Measurements from ENCODE around the gene GTF3C1.
"Not testable (repeated sequence)": the region's sequence is repeated elsewhere in the genome, so short reads cannot be mapped to it uniquely, and the experiment has no call there.

Gene GTF3C1

GRCh38 chr16:27461483-27462171, 88.1 kb downstream of the GTF3C1 start:
- no peak overlapping the region for H3K27ac ChIP-seq
- no peak for TF ChIP-seq ZFX (IDR thresholded peaks at IDR 0.05; ENCODE audit: borderline replicate concordance)
- TF ChIP-seq, protein P1, sequence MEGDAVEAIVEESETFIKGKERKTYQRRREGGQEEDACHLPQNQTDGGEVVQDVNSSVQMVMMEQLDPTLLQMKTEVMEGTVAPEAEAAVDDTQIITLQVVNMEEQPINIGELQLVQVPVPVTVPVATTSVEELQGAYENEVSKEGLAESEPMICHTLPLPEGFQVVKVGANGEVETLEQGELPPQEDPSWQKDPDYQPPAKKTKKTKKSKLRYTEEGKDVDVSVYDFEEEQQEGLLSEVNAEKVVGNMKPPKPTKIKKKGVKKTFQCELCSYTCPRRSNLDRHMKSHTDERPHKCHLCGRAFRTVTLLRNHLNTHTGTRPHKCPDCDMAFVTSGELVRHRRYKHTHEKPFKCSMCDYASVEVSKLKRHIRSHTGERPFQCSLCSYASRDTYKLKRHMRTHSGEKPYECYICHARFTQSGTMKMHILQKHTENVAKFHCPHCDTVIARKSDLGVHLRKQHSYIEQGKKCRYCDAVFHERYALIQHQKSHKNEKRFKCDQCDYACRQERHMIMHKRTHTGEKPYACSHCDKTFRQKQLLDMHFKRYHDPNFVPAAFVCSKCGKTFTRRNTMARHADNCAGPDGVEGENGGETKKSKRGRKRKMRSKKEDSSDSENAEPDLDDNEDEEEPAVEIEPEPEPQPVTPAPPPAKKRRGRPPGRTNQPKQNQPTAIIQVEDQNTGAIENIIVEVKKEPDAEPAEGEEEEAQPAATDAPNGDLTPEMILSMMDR (IDR thresholded peaks at IDR 0.05): no peak

DNA sequence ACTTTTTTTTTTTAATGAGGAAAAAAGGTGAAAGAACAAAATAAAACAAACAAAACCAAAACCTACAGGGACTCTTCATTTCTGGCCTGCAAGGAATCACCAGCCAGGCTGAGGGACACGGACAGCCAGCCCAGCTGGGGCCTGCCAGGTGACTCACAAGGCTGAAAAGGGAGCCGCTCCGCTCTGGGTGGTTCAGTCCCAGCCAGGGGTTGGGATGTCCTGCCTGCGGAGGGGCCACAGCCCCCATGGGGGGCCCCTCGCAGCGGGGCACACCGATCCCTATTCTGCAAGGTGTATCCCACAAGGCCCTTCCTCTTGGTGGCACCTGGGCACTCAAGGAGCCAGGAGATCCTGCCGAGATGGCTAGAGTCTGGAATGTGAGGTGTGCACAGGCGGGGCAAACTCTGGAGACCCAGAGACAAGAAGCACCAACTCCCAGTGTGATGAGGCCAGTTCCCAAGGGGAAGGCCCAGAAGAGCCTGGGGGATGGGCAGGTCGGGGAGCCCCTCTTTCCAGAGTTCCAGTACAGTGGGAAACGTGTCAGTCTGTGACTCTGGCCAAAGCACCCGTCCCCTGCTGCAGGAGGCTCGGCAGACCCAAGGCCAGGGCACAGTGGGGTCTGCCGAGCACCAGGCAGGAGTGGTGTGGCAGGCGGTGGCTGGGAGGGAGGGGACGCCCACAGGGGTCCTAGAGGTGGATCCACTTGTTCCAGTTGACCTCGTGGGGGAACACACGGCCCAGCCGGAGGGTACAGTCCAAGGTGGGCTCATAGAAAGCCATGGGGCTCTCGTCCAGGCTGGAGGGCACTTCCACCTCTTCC, 88.8 kb downstream of the GTF3C1 start:
- no peak for TF ChIP-seq ZFX (IDR thresholded peaks at IDR 0.05; ENCODE audit: borderline replicate concordance)
- TF ChIP-seq, protein P1 (IDR thresholded peaks at IDR 0.05): no peak
- no peak overlapping the region for H3K27ac ChIP-seq

DNA sequence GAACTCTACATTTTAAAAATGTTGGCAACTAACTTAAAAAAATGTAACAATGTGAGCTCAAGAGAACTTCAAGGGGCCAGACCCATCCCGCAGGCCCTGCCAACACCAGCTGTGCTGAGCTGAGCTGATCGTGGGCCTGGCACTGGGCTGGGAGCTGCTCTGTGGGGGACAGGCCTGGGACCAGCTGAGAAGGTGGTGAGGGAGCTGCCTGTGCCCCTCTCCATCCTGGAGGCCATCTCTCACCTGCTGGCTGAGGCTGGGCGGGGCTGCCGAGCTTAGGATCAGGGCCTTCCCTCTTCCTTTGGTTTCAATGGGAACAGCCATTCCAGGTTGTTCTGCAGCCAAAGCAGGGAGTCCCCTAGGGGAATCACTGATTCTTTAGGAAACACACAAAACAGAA, 89.5 kb downstream of the GTF3C1 start:
- TF ChIP-seq, protein P1 (IDR thresholded peaks at IDR 0.05): no peak
- no peak for TF ChIP-seq ZFX (IDR thresholded peaks at IDR 0.05; ENCODE audit: borderline replicate concordance)
- no peak overlapping the region for H3K27ac ChIP-seq

DNA sequence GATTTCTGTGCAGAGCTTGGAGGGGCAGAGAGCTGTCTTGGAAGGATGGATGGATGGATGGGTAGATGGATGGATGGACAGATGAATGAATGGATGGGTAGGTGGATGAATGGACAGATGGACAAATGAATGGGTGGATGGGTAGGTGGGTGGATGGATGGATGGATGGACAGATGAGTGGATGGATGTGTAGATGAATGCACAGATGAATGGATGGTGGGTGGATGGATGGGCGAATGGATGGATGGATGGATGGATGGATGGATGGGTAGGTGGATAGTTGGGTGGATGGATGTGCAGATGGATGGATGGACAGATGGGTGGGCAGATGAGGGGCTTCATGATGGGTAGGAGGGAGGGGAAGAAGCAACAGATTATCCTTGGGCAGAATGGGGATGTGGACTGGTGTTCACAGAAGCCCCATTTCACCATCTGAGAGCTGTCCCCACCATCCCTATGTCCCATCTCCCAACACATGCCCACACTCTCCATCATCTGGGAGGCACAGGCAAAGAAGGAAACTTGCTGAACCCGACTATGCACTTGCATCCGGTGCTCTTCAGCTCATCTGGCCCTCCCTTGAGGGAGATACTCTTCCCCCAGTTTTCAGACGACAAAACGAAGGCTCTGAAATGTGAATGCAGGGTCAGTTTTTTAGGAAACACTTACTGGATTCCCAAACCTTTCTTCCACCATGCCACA, 90.6 kb downstream of the GTF3C1 start:
- no peak for TF ChIP-seq ZFX (IDR thresholded peaks at IDR 0.05; ENCODE audit: borderline replicate concordance)
- TF ChIP-seq, protein P1 (IDR thresholded peaks at IDR 0.05): no peak
- no peak overlapping the region for H3K27ac ChIP-seq

- no peak for TF ChIP-seq ZFX (IDR thresholded peaks at IDR 0.05; ENCODE audit: borderline replicate concordance)
- TF ChIP-seq, protein P1 (IDR thresholded peaks at IDR 0.05): no peak
- H3K27ac ChIP-seq: no peak overlapping the region
Measured at GRCh38 chr16:27458258-27458657, 91.5 kb downstream of the GTF3C1 start.

DNA sequence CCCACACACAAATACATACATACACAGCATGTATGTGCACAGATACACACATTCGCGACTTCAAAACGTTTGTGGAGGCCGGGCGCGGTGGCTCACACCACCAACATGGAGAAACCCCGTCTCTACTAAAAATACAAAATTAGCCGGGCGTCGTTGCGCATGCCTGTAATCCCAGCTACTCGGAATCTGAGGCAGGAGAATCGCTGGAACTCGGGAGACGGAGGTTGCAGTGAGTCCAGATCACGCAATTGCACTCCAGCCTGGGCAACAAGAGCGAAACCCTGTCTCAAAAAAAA, 92.2 kb downstream of the GTF3C1 start:
- not testable (repeated sequence) for H3K27ac ChIP-seq

DNA sequence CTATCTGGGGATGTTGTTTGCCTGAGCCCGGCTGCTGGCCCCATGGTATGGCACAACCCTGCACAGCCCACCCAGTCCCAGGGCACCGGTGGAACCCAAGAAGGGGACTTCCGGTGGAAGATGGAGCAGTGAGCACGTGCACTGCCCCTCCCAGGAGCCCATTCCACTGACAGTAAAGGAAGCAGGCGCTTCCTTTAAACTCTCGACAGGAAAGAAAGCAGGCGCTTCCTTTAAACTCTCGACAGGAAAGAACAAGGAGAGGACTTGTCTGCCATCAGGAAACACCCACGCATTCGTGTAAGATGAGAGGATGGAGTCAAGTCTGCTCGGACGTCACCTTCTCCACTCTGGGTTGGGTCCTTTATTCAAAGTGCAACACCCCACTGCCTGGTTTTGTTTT, 94.0 kb downstream of the GTF3C1 start:
- TF ChIP-seq ZFX (IDR thresholded peaks at IDR 0.05; ENCODE audit: borderline replicate concordance): no peak
- TF ChIP-seq, protein P1 (IDR thresholded peaks at IDR 0.05): no peak

More for the DNA sequence above, 94.0 kb downstream of the GTF3C1 start:
- H3K27ac ChIP-seq: no peak overlapping the region

Data from 22Rv1 (cell line).